Heart left ventricle (tissue), 16 donors: ENCODE measurements around the gene PDE10A. TPM values are rescaled to one million over a fixed set of nuclear protein-coding genes. Genes with fewer than 3 reads are reported as not detected.

Experiments
- ATAC-seq, 4 donors: fragments of 200-7000 bp; cut with Tn5 transposase; one replicate each; pipeline ENCODE4 v1.9.1; 2020 to 2022; ENCODE audit warnings: moderate library complexity in 4 of 4, mild to moderate bottlenecking in 3 of 4, moderate number of reproducible peaks in 1 of 4
- DNase-seq, 5 donors: peaks; one replicate each; pipeline ENCODE4 v3.0.0-alpha.2; 2020
- H3K27ac ChIP-seq, 12 donors: fragments of 200-600 bp; sonication (generic) in 4 of 12; one replicate each; pipeline versions ENCODE4 v1.5.0 to v1.8.0; 2016 to 2022; ENCODE audit warnings: mild to moderate bottlenecking in 2 of 12
- H3K27me3 ChIP-seq, 9 donors: fragments of 200-600 bp; sonication (generic) in 2 of 9; one replicate each; pipeline versions ENCODE4 v1.5.1 to v1.8.0; 2016 to 2022; ENCODE audit warnings: mild to moderate bottlenecking in 3 of 9
- H3K36me3 ChIP-seq, 9 donors: fragments of 200-600 bp; sonication (generic) in 2 of 9; one replicate each; pipeline versions ENCODE4 v1.5.0 to v1.8.0; 2018 to 2022; ENCODE audit warnings: mild to moderate bottlenecking in 2 of 9
- H3K4me1 ChIP-seq, 12 donors: fragments of 200-600 bp; sonication (generic) in 4 of 12; one replicate each; pipeline versions ENCODE4 v1.5.0 to v1.8.0; 2016 to 2022; ENCODE audit warnings: mild to moderate bottlenecking in 3 of 12
- H3K4me3 ChIP-seq, 12 donors: fragments of 200-600 bp; sonication (generic) in 4 of 12; one replicate each; pipeline versions ENCODE4 v1.5.0 to v1.8.0; 2017 to 2022; ENCODE audit warnings: mild to moderate bottlenecking in 9 of 12, moderate library complexity in 4 of 12
- H3K9me3 ChIP-seq, 12 donors: fragments of 200-600 bp; sonication (generic) in 4 of 12; one replicate each; pipeline versions ENCODE4 v1.5.0 to v1.8.0; 2016 to 2022; ENCODE audit warnings: mild to moderate bottlenecking in 1 of 12
- CTCF ChIP-seq, 12 donors: fragments of 200-600 bp; sonication (generic) in 4 of 12; IDR thresholded peaks; one replicate each; pipeline versions ENCODE4 v1.5.0 to v1.8.0; 2018 to 2022; ENCODE audit warnings: antibody characterized with exemption in 12 of 12, mild to moderate bottlenecking in 5 of 12
- POLR2A ChIP-seq, 2 donors: fragments of 450-650 bp; IDR thresholded peaks; one replicate each; pipeline ENCODE4 v1.6.1; 2017; ENCODE audit warnings: antibody characterized with exemption in 2 of 2, mild to moderate bottlenecking in 2 of 2, moderate library complexity in 2 of 2
- WGBS, 4 donors: extraction: QIAGEN DNeasy Blood & Tissue Kit in 2 of 4; methylation state at CpG; one replicate each; pipeline versions ENCODE4 v1.1.5 to v1.1.7; 2013 to 2018; 5-methylcytosine and 5-hydroxymethylcytosine counted together
- intact Hi-C, 10 donors: fragments of 100-400 bp; cut with DNase I; formaldehyde crosslinking; loops; one replicate each; pipeline versions ENCODE4 v1.11.1 to v1.14.2; 2022
- polyA plus RNA-seq, 2 donors: library from polyadenylated mRNA; stranded (reverse); fragments of 200-250 nt; gene quantifications; one replicate each; pipeline ENCODE4 v1.2.3, GENCODE V29; 2013
- total RNA-seq, 9 donors: library from RNA; depleted of rRNA in 2 of 9; stranded (reverse); fragments of >200 nt in 2 of 9; fragmentation: NEBNext Ultra II Directional in 3 of 9; extraction: Animal tissue kit (Norgen Biotek cat#: 25700) in 3 of 9; gene quantifications; one replicate each; pipeline versions ENCODE4 v1.1.0 to v1.2.4, GENCODE V29; 2016 to 2023
- donor health status: ischemic (EF 13 %, LVEDD 7.1; RV severe dilation, severe dysfunction).
- donor health status: healthy with polysubstance abuse.
- donor health status: DM: no; HTN: yes; CAD: no.
- donor health status: DM: no; HTN: no; CAD: no.
- donor health status: ischemic (EF 25% LVEDD 6.9; RV normal size, moderate dysfunction).
- donor health status: ischemic (EF 25% LVEDD 5.7; RV mildly dilated, moderate dysfunction).
- donor health status: healthy.
- donor health status: DM: yes; HTN: yes; CAD: no.
- donor health status: ischemic (EF 35%, LVEDD 5.7; RV mildly dilated, moderate dysfunction).
- donor health status: nonischemic (EF 11% LVEDD 7.7; RV severe dilation, severe dysfunction).
- donor health status: DM: yes; HTN: yes; CAD: no.
- donor health status: PGD.
- donor health status: ischemic (EF 29% LVEDD 5.4; RV normal size, mild dysfunction).
- donor health status: nonischemic (EF 23%, LVEDD 6.1; RV moderate dilation, normal function).

The PDE10A gene
- total and polyA plus RNA-seq, 11 donors: 4.2 to 22.4 (median 12.8) TPM

GRCh38 chr6:165586706-165587105 lies 76.3 kb downstream of the PDE10A start:
- Histone ChIP-seq H3K27me3 (no peaks in the 10 kb centered on the region), H3K9me3 (peaks cover 0 to 11% (median 3%) of the 10 kb centered on the region in 12 donors), H3K4me3 (no peak overlapping the region), H3K27ac (no peak overlapping the region), H3K4me1 (peaks cover 0 to 2% (median 0%) of the 10 kb centered on the region in 12 donors), H3K36me3 (no peaks in the 10 kb centered on the region)
- ATAC-seq: no peak
- DNase-seq: no peak
- intact Hi-C loops: no loop called here
- TF ChIP-seq CTCF (IDR thresholded peaks at IDR 0.05) (no peak), POLR2A (IDR thresholded peaks at IDR 0.05) (no peak)
- 47 to 55% (median 51%) methylated on average over 3 of the region's 3 CpGs for WGBS, 4 donors

DNA sequence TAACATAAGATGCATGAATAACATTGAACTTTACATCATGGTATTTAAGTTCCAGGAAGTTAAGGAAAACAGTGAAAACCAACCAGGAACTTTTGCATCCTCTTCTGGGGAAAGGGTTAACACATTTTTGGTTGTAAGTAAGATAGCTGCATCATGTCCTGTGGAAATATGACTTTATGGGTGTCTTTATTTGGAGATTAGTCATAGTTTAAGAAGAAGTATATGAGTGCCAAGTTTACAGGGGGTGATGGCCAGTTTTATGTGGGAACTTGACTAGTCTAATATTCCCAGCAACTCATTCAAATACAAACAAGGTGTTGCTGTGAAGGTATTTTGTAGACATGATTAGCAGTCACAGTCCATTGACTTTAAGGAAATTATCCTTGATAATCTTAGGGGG lies 78.0 kb downstream of the PDE10A start:
- no peak overlapping the region for H3K27ac ChIP-seq
- ATAC-seq (no peak), DNase-seq (no peak)
- intact Hi-C loops: no loop called here
- peaks cover 0 to 2% (median 0%) of the 10 kb centered on the region in 12 donors for H3K4me1 ChIP-seq
- TF ChIP-seq POLR2A (IDR thresholded peaks at IDR 0.05) (no peak), CTCF (IDR thresholded peaks at IDR 0.05) (no peak)
- peaks cover 0 to 10% (median 3%) of the 10 kb centered on the region in 12 donors for H3K9me3 ChIP-seq
- H3K4me3 ChIP-seq: no peak overlapping the region
- H3K36me3 ChIP-seq: no peaks in the 10 kb centered on the region
- H3K27me3 ChIP-seq: no peaks in the 10 kb centered on the region

GRCh38 chr6:165584541-165584940 lies 78.5 kb downstream of the PDE10A start:
- ATAC-seq (no peak), DNase-seq (no peak)
- intact Hi-C loops: no loop called here
- Histone ChIP-seq H3K27me3 (no peaks in the 10 kb centered on the region), H3K4me1 (peaks cover 0 to 2% (median 0%) of the 10 kb centered on the region in 12 donors), H3K36me3 (no peaks in the 10 kb centered on the region), H3K4me3 (no peak overlapping the region), H3K9me3 (peaks cover 0 to 10% (median 3%) of the 10 kb centered on the region in 12 donors), H3K27ac (no peak overlapping the region)
- TF ChIP-seq POLR2A (IDR thresholded peaks at IDR 0.05) (no peak), CTCF (IDR thresholded peaks at IDR 0.05) (no peak)
- WGBS, 4 donors: 94 to 100% (median 98%) methylated on average over 1 of the region's 1 CpG

DNA sequence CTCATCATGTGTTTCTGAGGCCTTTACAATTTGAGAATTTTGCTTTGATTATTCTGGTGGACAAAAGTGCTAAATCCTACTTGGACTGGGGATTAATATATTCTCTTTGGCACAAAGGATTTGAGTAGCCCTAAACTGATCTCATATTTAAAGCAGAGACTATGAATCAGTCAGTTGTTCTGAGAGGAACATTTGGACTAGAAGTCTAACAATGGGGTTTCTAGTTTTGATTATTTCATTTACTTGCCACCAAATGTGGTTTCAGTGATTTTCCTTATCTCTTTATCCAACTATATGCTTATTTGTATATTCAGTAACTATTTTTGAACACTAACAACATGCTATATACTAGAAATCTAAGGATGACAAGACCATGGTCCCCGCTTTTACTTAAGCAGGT lies 81.4 kb downstream of the PDE10A start:
- intact Hi-C loops: no loop called here
- DNase-seq (no peak), ATAC-seq (no peak)
- Histone ChIP-seq H3K27ac (no peak overlapping the region), H3K4me1 (no peaks in the 10 kb centered on the region), H3K36me3 (no peaks in the 10 kb centered on the region), H3K27me3 (no peaks in the 10 kb centered on the region), H3K9me3 (peaks cover 0 to 10% (median 3%) of the 10 kb centered on the region in 12 donors), H3K4me3 (no peak overlapping the region)
- no peak for TF ChIP-seq CTCF (IDR thresholded peaks at IDR 0.05)
- TF ChIP-seq POLR2A (IDR thresholded peaks at IDR 0.05): no peak
- WGBS, 4 donors: 98% methylated on average over 1 of the region's 1 CpG
